Measurements from ENCODE around the gene PARVG. TPM values are rescaled to one million over a fixed set of nuclear protein-coding genes. Genes with fewer than 3 reads are reported as not detected.

The PARVG gene
- total RNA-seq, 4 donors from 2014 or later = 7.1 to 16.2 (median 11.2) TPM

- no peak for DNase-seq (ENCODE audit: extremely low spot score)
- H3K27me3 ChIP-seq = no peaks in the 10 kb centered on the region
- no peak overlapping the region for H3K4me3 ChIP-seq
- peaks cover 4 to 25% (median 17%) of the 10 kb centered on the region in 4 donors for H3K4me1 ChIP-seq
- intact Hi-C loops (cut with DNase I) = loop anchor here (10.0 kb wide), 1 partner anchor 160 kb away; no protein-coding TSS in a partner anchor
- H3K9me3 ChIP-seq = no peaks in the 10 kb centered on the region
- 82% methylated on average over 2 of the region's 2 CpGs for WGBS
- TF ChIP-seq POLR2AphosphoS5 (IDR thresholded peaks at IDR 0.05) (no peak), CTCF (IDR thresholded peaks at IDR 0.05) (no peak), EP300 (IDR thresholded peaks at IDR 0.05) (no peak), POLR2A (IDR thresholded peaks at IDR 0.05; ENCODE audit: low read depth) (no peak)
- peaks cover 0 to 74% (median 29%) of the 10 kb centered on the region in 4 donors for H3K36me3 ChIP-seq
- no peak overlapping the region for H3K27ac ChIP-seq (replicated peaks in 1 of 4)
Observed at GRCh38 chr22:44154436-44154942, 26.2 kb upstream of the PARVG start.

- no peaks in the 10 kb centered on the region for H3K9me3 ChIP-seq
- no peak for DNase-seq (ENCODE audit: extremely low spot score)
- H3K36me3 ChIP-seq = peaks cover 0 to 79% (median 27%) of the 10 kb centered on the region in 4 donors
- H3K27ac ChIP-seq (replicated peaks in 1 of 4) = no peak overlapping the region
- H3K4me1 ChIP-seq = peaks cover 4 to 31% (median 22%) of the 10 kb centered on the region in 4 donors
- TF ChIP-seq EP300 (IDR thresholded peaks at IDR 0.05) (no peak), POLR2A (IDR thresholded peaks at IDR 0.05; ENCODE audit: low read depth) (no peak), CTCF (IDR thresholded peaks at IDR 0.05) (no peak), POLR2AphosphoS5 (IDR thresholded peaks at IDR 0.05) (no peak)
- 89% methylated on average over 10 of the region's 14 CpGs for WGBS
- H3K4me3 ChIP-seq = no peak overlapping the region
- H3K27me3 ChIP-seq = no peaks in the 10 kb centered on the region
- intact Hi-C loops (cut with DNase I) = loop anchor here (10.0 kb wide), 1 partner anchor 160 kb away; no protein-coding TSS in a partner anchor
Observed at GRCh38 chr22:44155115-44155514, 25.6 kb upstream of the PARVG start.

DNA sequence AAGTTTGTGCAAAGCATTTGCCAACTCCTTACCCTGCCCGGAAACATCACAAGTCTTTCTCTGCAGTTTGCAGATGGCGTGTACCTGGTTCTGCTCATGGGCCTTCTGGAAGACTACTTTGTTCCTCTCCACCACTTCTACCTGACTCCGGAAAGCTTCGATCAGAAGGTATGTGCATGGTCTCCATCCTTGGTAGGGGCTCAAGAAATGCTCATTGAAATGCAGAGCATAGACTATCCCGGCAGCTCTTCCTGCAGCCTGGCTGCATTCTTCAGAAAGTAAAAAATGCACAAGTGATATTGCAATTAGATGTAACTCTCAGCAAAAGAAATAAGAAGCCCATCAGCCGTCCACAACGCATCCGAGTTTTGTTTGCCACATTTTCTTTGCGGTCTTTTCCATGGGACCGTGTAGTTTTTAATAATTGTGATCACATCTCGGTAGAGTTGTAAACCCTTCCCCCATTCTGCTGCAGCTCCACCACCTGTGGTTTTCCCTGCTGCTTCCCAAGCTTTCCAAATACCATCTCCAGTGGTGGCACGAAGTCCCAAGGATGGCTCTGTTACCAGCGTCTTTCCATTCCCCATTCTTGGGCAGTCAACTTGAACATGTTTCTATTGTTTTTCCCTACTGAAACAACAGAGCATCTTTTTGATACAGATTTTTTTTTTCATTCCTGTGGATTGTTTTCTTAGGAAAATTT is 22.7 kb upstream of the PARVG start:
- H3K36me3 ChIP-seq = peaks cover 0 to 84% (median 24%) of the 10 kb centered on the region in 4 donors
- no peak for DNase-seq (ENCODE audit: extremely low spot score)

GRCh38 chr22:44158816-44159215 is 21.9 kb upstream of the PARVG start:
- H3K27ac ChIP-seq (replicated peaks in 1 of 4) = peak overlapping the region; percentile 46 to 78 (median 62)
- intact Hi-C loops (cut with DNase I) = loop anchor here (10.0 kb wide), 1 partner anchor 164 kb away; no protein-coding TSS in a partner anchor
- TF ChIP-seq POLR2AphosphoS5 (IDR thresholded peaks at IDR 0.05) = no peak
- no peak for TF ChIP-seq CTCF (IDR thresholded peaks at IDR 0.05)
- no peak for TF ChIP-seq POLR2A (IDR thresholded peaks at IDR 0.05; ENCODE audit: low read depth)
- no peak for TF ChIP-seq EP300 (IDR thresholded peaks at IDR 0.05)
- WGBS = 48% methylated on average over 8 of the region's 8 CpGs
- no peak for DNase-seq (ENCODE audit: extremely low spot score)
- H3K9me3 ChIP-seq = no peaks in the 10 kb centered on the region
- no peak overlapping the region for H3K4me3 ChIP-seq
- no peaks in the 10 kb centered on the region for H3K27me3 ChIP-seq
- H3K4me1 ChIP-seq = peaks cover 4 to 31% (median 24%) of the 10 kb centered on the region in 4 donors
- peaks cover 1 to 84% (median 27%) of the 10 kb centered on the region in 4 donors for H3K36me3 ChIP-seq

More for the DNA sequence above, 22.7 kb upstream of the PARVG start:
- intact Hi-C loops (cut with DNase I) = loop anchor here (10.0 kb wide), 1 partner anchor 163 kb away; no protein-coding TSS in a partner anchor
- Histone ChIP-seq H3K27ac (replicated peaks in 1 of 4) (peak overlapping the region; percentile 46 to 78 (median 62)), H3K27me3 (no peaks in the 10 kb centered on the region), H3K4me1 (peaks cover 4 to 31% (median 24%) of the 10 kb centered on the region in 4 donors), H3K9me3 (no peaks in the 10 kb centered on the region), H3K4me3 (no peak overlapping the region)
- 96% methylated on average over 13 of the region's 13 CpGs for WGBS
- TF ChIP-seq CTCF (IDR thresholded peaks at IDR 0.05) (no peak), POLR2A (IDR thresholded peaks at IDR 0.05; ENCODE audit: low read depth) (no peak), POLR2AphosphoS5 (IDR thresholded peaks at IDR 0.05) (no peak), EP300 (IDR thresholded peaks at IDR 0.05) (no peak)

Measured in esophagus muscularis mucosa (tissue), 4 donors.